DMS153 treated with DMSO at 0.1 percent for 48 hours (cell line): ENCODE results near the gene GNB1.

Experiments
- DNase-seq: peaks from one replicate; lab custom pipeline; 2025; ENCODE audit not compliant: unreplicated experiment; lab: John Stamatoyannopoulos, UW

GNB1 gene

GRCh38 chr1:1922956-1923833, 32.3 kb upstream of the GNB1 start:
- DNase-seq: no peak

- DNase-seq: no peak
Measured at GRCh38 chr1:1922702-1922955, 31.7 kb upstream of the GNB1 start.

- no peak for DNase-seq
Measured at GRCh38 chr1:1921901-1922701, 31.2 kb upstream of the GNB1 start.

GRCh38 chr1:1921459-1921862, 30.6 kb upstream of the GNB1 start:
- no peak for DNase-seq

GRCh38 chr1:1920608-1921458, 29.9 kb upstream of the GNB1 start:
- no peak for DNase-seq

- no peak for DNase-seq
Measured at GRCh38 chr1:1920057-1920607, 29.2 kb upstream of the GNB1 start.

GRCh38 chr1:1919304-1920056, 28.6 kb upstream of the GNB1 start:
- peak; percentile 100 for DNase-seq

GRCh38 chr1:1918901-1919303, 28.0 kb upstream of the GNB1 start, which contains the start of gene TMEM52:
TSS of gene TMEM52 (minus strand) at chr1:1919279. CDS start at chr1:1919265, 14 bp downstream.
- DNase-seq: no peak

- no peak for DNase-seq
Measured at GRCh38 chr1:1917995-1918900, 27.4 kb upstream of the GNB1 start.

- no peak for DNase-seq
Measured at GRCh38 chr1:1917304-1917976, 26.6 kb upstream of the GNB1 start.

- DNase-seq: no peak
Measured at GRCh38 chr1:1916851-1917251, 26.0 kb upstream of the GNB1 start.

GRCh38 chr1:1915911-1916840, 25.3 kb upstream of the GNB1 start:
- no peak for DNase-seq

GRCh38 chr1:1914971-1915692, 24.2 kb upstream of the GNB1 start, which contains the start of gene CALML6:
TSS of gene CALML6 (plus strand) at chr1:1915260. CDS start at chr1:1915281, 21 bp downstream.
- no peak for DNase-seq

- DNase-seq: no peak
Measured at GRCh38 chr1:1914101-1914970, 23.4 kb upstream of the GNB1 start.

GRCh38 chr1:1911350-1912041, 20.6 kb upstream of the GNB1 start:
- no peak for DNase-seq
